HEK293 (cell line): Measurements from ENCODE around the gene TOMM34.

Experiments
- CTCF ChIA-PET: fragments of 350-600 bp; formaldehyde crosslinking; extraction: SDS; loops from one replicate; lab custom pipeline; 2021; ENCODE audit warnings: antibody characterized with exemption; lab: Yijun Ruan, JAX
- POLR2A ChIA-PET: fragments of 300-600 bp; formaldehyde crosslinking; extraction: SDS; loops from one replicate; lab custom pipeline; 2020; ENCODE audit warnings: antibody characterized with exemption, inconsistent platforms; lab: Yijun Ruan, JAX
- H3K27ac ChIP-seq: fragments of 200-500 bp; sonication (Bioruptor generic); 2 replicates; pipeline ENCODE4 v1.5.1; 2014; ENCODE audit warnings: low read depth, low read length, control low read depth, inconsistent platforms; ENCODE audit errors: extremely low read depth
- H3K36me3 ChIP-seq, 2 experiments: fragments of 200-500 bp in 1 of 2; sonication (Bioruptor generic) in 1 of 2; 1 replicate in 1 of 2; 2 replicates in 1 of 2; pipeline ENCODE4 v1.5.1; 2014 to 2017; ENCODE audit warnings: inconsistent platforms in 2 of 2, low read length in 2 of 2; ENCODE audit not compliant: control insufficient read depth in 2 of 2, insufficient read depth in 1 of 2
- H3K4me1 ChIP-seq: fragments of 200-500 bp; sonication (Bioruptor generic); 2 replicates; pipeline ENCODE4 v1.5.1; 2014; ENCODE audit warnings: mild to moderate bottlenecking, low read length, inconsistent platforms; ENCODE audit not compliant: control insufficient read depth, insufficient read depth
- H3K4me3 ChIP-seq: 2 replicates; pipeline ENCODE4 v1.5.1; 2011; ENCODE audit warnings: low read depth, mild to moderate bottlenecking, control low read depth, low read length, moderate library complexity
- H3K9me3 ChIP-seq: fragments of 200-500 bp; sonication (Bioruptor generic); 2 replicates; pipeline ENCODE4 v1.5.1; 2014; ENCODE audit warnings: low read depth, low read length, inconsistent platforms; ENCODE audit not compliant: control insufficient read depth, insufficient read depth
- BCL11B ChIP-seq: fragments of 450-650 bp; formaldehyde crosslinking; IDR thresholded peaks from 2 replicates; pipeline ENCODE4 v1.5.1; 2016; ENCODE audit warnings: low read depth, missing biosample characterization, missing genetic modification characterization
- EGR2 ChIP-seq: fragments of 450-650 bp; formaldehyde crosslinking; IDR thresholded peaks from 2 replicates; pipeline ENCODE4 v1.5.1; 2016; ENCODE audit warnings: low read depth, missing biosample characterization, missing genetic modification characterization
- OSR2 ChIP-seq: fragments of 450-650 bp; formaldehyde crosslinking; IDR thresholded peaks from 2 replicates; pipeline ENCODE4 v1.5.1; 2016; ENCODE audit warnings: missing biosample characterization, missing genetic modification characterization
- PRDM10 ChIP-seq: fragments of 450-650 bp; formaldehyde crosslinking; IDR thresholded peaks from 2 replicates; pipeline ENCODE4 v1.5.1; 2016; ENCODE audit warnings: missing biosample characterization, missing genetic modification characterization
- PRDM6 ChIP-seq: fragments of 450-650 bp; formaldehyde crosslinking; IDR thresholded peaks from 2 replicates; pipeline ENCODE4 v1.5.1; 2017; ENCODE audit warnings: missing biosample characterization, missing genetic modification characterization
- REST ChIP-seq: fragments of 450-650 bp; formaldehyde crosslinking; IDR thresholded peaks from 2 replicates; pipeline ENCODE4 v1.5.1; 2016; ENCODE audit warnings: missing biosample characterization, missing genetic modification characterization
- ZBTB7A ChIP-seq: fragments of 450-650 bp; formaldehyde crosslinking; IDR thresholded peaks from 2 replicates; pipeline ENCODE4 v1.5.1; 2016; ENCODE audit warnings: low read depth, missing biosample characterization, missing genetic modification characterization
- ZBTB8A ChIP-seq: fragments of 450-650 bp; formaldehyde crosslinking; IDR thresholded peaks from 2 replicates; pipeline ENCODE4 v1.5.1; 2016; ENCODE audit warnings: missing biosample characterization, missing genetic modification characterization
- ZFHX2 ChIP-seq: fragments of 450-650 bp; formaldehyde crosslinking; conservative IDR thresholded peaks from 2 replicates; pipeline ENCODE4 v1.5.1; 2016; ENCODE audit warnings: missing biosample characterization, missing genetic modification characterization
- ZFP37 ChIP-seq: fragments of 450-650 bp; formaldehyde crosslinking; IDR thresholded peaks from 2 replicates; pipeline ENCODE4 v1.5.1; 2016; ENCODE audit warnings: missing biosample characterization, missing genetic modification characterization
- ZIC2 ChIP-seq: fragments of 450-650 bp; formaldehyde crosslinking; IDR thresholded peaks from 2 replicates; pipeline ENCODE4 v1.5.1; 2016; ENCODE audit warnings: missing biosample characterization, missing genetic modification characterization
- ZNF133 ChIP-seq: fragments of 450-650 bp; formaldehyde crosslinking; IDR thresholded peaks from 2 replicates; pipeline ENCODE4 v1.5.1; 2016; ENCODE audit warnings: missing biosample characterization, missing genetic modification characterization
- ZNF169 ChIP-seq: fragments of 450-650 bp; formaldehyde crosslinking; IDR thresholded peaks from 2 replicates; pipeline ENCODE4 v1.5.1; 2016; ENCODE audit warnings: missing biosample characterization, missing genetic modification characterization
- ZNF175 ChIP-seq: fragments of 450-650 bp; formaldehyde crosslinking; IDR thresholded peaks from 2 replicates; pipeline ENCODE4 v1.5.1; 2016; ENCODE audit warnings: missing biosample characterization, missing genetic modification characterization
- ZNF239 ChIP-seq: fragments of 450-650 bp; formaldehyde crosslinking; IDR thresholded peaks from 2 replicates; pipeline ENCODE4 v1.5.1; 2016; ENCODE audit warnings: missing biosample characterization, missing genetic modification characterization
- ZNF292 ChIP-seq: fragments of 450-650 bp; formaldehyde crosslinking; IDR thresholded peaks from 2 replicates; pipeline ENCODE4 v1.5.1; 2016; ENCODE audit warnings: low read depth, missing biosample characterization, missing genetic modification characterization, borderline replicate concordance
- ZNF335 ChIP-seq: fragments of 450-650 bp; formaldehyde crosslinking; conservative IDR thresholded peaks from 2 replicates; pipeline ENCODE4 v1.5.1; 2016; ENCODE audit warnings: missing biosample characterization, missing genetic modification characterization
- ZNF341 ChIP-seq: fragments of 450-650 bp; formaldehyde crosslinking; IDR thresholded peaks from 2 replicates; pipeline ENCODE4; 2016; ENCODE audit warnings: low read depth, missing biosample characterization, missing genetic modification characterization
- ZNF37A ChIP-seq: fragments of 450-650 bp; IDR thresholded peaks from 2 replicates; pipeline ENCODE4 v1.5.1; 2018; ENCODE audit warnings: missing biosample characterization, missing genetic modification characterization
- ZNF473 ChIP-seq: fragments of 450-650 bp; formaldehyde crosslinking; IDR thresholded peaks from 2 replicates; pipeline ENCODE4 v1.5.1; 2017; ENCODE audit warnings: missing biosample characterization, missing genetic modification characterization
- ZNF544 ChIP-seq: fragments of 450-650 bp; formaldehyde crosslinking; IDR thresholded peaks from 2 replicates; pipeline ENCODE4 v1.5.0; 2017; ENCODE audit warnings: missing biosample characterization, missing genetic modification characterization
- ZNF580 ChIP-seq: fragments of 450-650 bp; formaldehyde crosslinking; IDR thresholded peaks from 2 replicates; pipeline ENCODE4 v1.5.1; 2016; ENCODE audit warnings: missing biosample characterization, missing genetic modification characterization
- ZNF664 ChIP-seq: fragments of 450-650 bp; formaldehyde crosslinking; IDR thresholded peaks from 2 replicates; pipeline ENCODE4 v1.5.1; 2016; ENCODE audit warnings: missing biosample characterization, missing genetic modification characterization
- ZNF785 ChIP-seq: fragments of 450-650 bp; formaldehyde crosslinking; IDR thresholded peaks from 2 replicates; pipeline ENCODE4 v1.5.1; 2016; ENCODE audit warnings: missing biosample characterization, missing genetic modification characterization
- ZSCAN18 ChIP-seq: fragments of 450-650 bp; formaldehyde crosslinking; IDR thresholded peaks from 2 replicates; pipeline ENCODE4 v1.5.1; 2016; ENCODE audit warnings: missing biosample characterization, missing genetic modification characterization

Gene TOMM34

GRCh38 chr20:44959638-44960102 lies 527 bp downstream of the TOMM34 start:
- H3K36me3 ChIP-seq: peaks cover 6 to 23% of the 10 kb centered on the region in 2 experiments; a peak in 1 of 3 replicates
- ChIA-PET CTCF (interaction anchor here (1.3 kb wide), 1 partner anchor 17 kb away, joined by 5 read pairs; no protein-coding TSS in a partner anchor), POLR2A (interaction anchor here (0.8 to 2.9 kb wide), 9 partner anchors 8 to 112 kb away, joined by 3 to 14 read pairs (median 4); partner anchors contain the start of gene YWHAB)
- H3K27ac ChIP-seq: peak overlapping the region; percentile 21; the same call in 1 of the 2 replicates
- TF ChIP-seq ZFHX2 (tag by site-specific recombination) (peak; percentile 69), ZBTB7A (no peak), ZBTB8A (tag by site-specific recombination) (no peak), PRDM10 (tag by site-specific recombination) (peak; percentile 31), ZNF785 (tag by site-specific recombination) (no peak), EGR2 (tag by site-specific recombination) (peak; percentile 75), ZNF169 (tag by site-specific recombination) (no peak), ZNF335 (0 out of 2 replicates have a peak, but pooled peaks have one; percentile 1), REST (tag by site-specific recombination) (0 out of 2 replicates have a peak, but pooled peaks have one; percentile 12), ZNF133 (tag by site-specific recombination) (no peak)
- H3K9me3 ChIP-seq: no peaks in the 10 kb centered on the region
- peak overlapping the region; percentile 66 for H3K4me3 ChIP-seq
- H3K4me1 ChIP-seq: peaks cover 4% of the 10 kb centered on the region

GRCh38 chr20:44959082-44959637 lies 1.0 kb downstream of the TOMM34 start:
- ChIA-PET CTCF (no interaction called here), POLR2A (interaction anchor here (1.4 to 2.9 kb wide), 4 partner anchors 8 to 48 kb away, joined by 3 to 14 read pairs (median 5); no protein-coding TSS in a partner anchor)
- H3K4me3 ChIP-seq: peak overlapping the region; percentile 66
- peak overlapping the region; percentile 21; the same call in 1 of the 2 replicates for H3K27ac ChIP-seq
- H3K4me1 ChIP-seq: peaks cover 4% of the 10 kb centered on the region
- H3K36me3 ChIP-seq: peaks cover 6 to 28% of the 10 kb centered on the region in 2 experiments; a peak in 1 of 3 replicates
- no peaks in the 10 kb centered on the region for H3K9me3 ChIP-seq
- no peak for TF ChIP-seq ZIC2 (tag by site-specific recombination)
- TF ChIP-seq ZNF175 (tag by site-specific recombination): no peak
- TF ChIP-seq PRDM6 (tag by site-specific recombination): peak; percentile 38; the same call in 1 of the 2 replicates
- TF ChIP-seq ZFP37: no peak
- TF ChIP-seq ZNF580 (tag by site-specific recombination): no peak
- TF ChIP-seq ZNF544: no peak
- no peak for TF ChIP-seq ZNF664
- no peak for TF ChIP-seq ZSCAN18 (tag by site-specific recombination)
- no peak for TF ChIP-seq ZNF473
- TF ChIP-seq ZNF292 (tag by site-specific recombination): no peak
- no peak for TF ChIP-seq BCL11B
- no peak for TF ChIP-seq ZNF239 (tag by site-specific recombination)
- no peak for TF ChIP-seq ZNF341 (tag by site-specific recombination)
- no peak for TF ChIP-seq ZNF37A (tag by site-specific recombination)
- TF ChIP-seq OSR2 (tag by site-specific recombination): peak; percentile 51; the same call in 1 of the 2 replicates
